Hematopoietic multipotent progenitor cell treated with erythropoietin and hydrocortisone succinate and interleukin-3 and kit ligand, for 6 days (in vitro differentiated cells): ENCODE data around the gene CBLL1.

Experiments used
- DNase-seq: peaks from one replicate; pipeline ENCODE4 v3.0.0-alpha.2; 2015

CBLL1 gene

GRCh38 chr7:107746006-107746405 is 2.1 kb downstream of the CBLL1 start:
- no peak for DNase-seq

- DNase-seq, result no peak
Measured at GRCh38 chr7:107751113-107751512, 7.2 kb downstream of the CBLL1 start.

DNA sequence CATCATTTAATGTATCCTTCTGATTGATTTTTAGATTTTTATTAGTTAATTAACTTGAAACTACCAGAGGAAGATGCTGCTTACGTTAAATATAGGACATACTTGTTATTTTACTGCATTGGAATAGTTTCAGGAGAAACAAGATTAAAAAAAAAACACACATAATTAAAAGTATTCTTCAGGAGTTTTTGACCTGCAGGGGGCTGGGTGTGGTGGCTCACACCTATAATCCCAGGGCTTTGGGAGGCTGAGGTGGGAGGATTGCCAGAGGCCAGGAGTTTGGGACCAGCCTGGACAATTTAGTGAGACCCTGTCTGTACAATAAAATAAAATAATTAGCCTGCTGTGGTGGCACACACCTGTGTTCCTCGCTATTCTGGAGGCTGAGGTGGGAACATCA is 10.7 kb downstream of the CBLL1 start:
- DNase-seq, result no peak

DNA sequence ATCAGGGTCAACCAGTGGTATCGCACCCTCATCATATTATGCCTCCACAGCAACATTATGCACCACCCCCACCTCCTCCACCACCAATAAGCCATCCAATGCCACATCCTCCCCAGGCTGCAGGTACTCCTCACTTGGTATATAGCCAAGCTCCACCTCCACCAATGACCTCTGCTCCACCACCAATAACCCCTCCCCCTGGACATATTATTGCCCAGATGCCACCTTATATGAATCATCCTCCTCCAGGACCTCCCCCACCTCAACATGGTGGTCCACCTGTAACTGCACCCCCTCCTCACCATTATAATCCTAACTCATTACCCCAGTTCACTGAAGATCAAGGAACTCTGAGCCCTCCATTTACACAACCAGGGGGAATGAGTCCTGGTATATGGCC is 14.7 kb downstream of the CBLL1 start:
- no peak for DNase-seq

GRCh38 chr7:107767391-107767790 is 23.4 kb downstream of the CBLL1 start:
- no peak for DNase-seq

- no peak for DNase-seq
Measured at GRCh38 chr7:107768263-107768662, 24.3 kb downstream of the CBLL1 start.

DNA sequence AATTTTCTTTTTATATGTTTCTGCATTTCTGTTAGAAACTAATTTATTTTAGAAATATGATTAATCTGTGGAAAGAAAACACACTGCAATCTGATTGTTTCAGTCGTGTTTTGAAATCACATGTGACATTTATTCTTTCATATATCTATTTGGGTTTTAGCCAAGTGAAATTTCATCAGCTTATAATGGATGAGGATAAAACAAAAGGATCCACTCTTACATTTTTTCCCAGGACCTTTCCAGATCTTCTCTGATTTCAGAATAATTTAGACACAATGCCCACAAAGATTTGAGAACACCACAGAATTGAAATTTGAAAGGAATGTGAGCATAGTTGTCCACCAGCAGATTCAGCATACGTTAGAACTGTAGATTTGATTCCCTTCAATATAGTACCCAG is 29.1 kb downstream of the CBLL1 start:
- DNase-seq, result no peak

GRCh38 chr7:107777702-107778101 is 33.8 kb downstream of the CBLL1 start:
- DNase-seq, result no peak

GRCh38 chr7:107778283-107778682 is 34.3 kb downstream of the CBLL1 start:
- no peak for DNase-seq

DNA sequence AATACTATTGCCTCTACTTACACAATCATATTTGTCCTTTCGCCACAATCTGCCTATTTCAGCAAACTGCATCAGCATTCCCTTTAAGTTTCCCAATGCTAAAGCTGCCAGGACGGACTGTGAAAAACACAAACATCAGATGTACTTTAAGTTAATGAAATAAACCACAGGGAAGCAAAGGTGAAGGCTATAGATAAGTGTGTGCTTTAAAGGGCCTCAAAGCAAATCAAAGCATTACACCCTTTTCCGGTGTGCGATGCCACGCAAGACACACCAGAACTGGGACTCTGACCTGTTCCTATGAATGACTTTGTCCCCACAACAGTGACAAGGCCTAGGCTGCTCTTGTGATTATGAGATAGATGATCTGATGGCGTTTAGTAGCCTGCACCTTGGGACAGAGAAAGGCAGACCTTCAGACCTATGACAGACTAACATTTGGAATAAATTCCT is 35.7 kb downstream of the CBLL1 start:
- DNase-seq, result peak; percentile 49

DNA sequence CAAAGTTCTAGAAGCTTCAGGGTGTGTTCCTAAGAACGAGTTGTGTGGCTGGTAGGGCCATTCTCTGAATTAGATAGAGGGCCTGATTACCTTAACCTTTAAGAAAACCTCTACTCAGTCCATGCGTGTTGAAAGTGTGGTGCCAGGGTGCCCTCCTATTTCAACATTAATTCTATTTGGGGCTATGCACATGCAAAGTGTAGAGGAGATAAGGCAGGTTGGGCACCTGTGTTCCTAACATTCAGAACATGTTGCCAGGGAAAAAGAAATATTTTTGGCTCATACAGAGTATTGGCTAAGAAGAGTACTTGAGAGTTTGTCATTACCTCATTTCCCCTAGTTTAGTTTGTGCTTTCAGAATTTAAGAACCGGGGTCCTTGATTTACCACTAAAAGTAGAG is 38.4 kb downstream of the CBLL1 start:
- no peak for DNase-seq

DNA sequence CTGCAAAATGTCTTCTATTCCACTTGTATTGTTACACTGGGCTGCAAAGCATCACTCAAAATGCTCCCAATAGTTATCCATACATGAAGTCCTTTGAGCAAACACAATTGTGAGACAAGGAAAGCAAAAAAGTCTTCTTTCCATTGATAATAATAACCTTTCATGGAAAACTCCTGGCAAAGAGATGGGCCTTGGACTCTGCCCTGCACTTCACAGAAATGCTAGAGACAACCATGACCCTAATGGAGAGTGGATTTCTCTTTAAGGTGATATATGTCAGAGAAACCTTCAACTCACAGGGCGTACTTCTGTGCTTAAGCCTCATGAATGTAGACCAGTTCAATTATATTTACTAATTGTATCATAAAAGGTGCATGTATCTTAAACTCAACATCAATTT is 39.7 kb downstream of the CBLL1 start:
- no peak for DNase-seq

DNA sequence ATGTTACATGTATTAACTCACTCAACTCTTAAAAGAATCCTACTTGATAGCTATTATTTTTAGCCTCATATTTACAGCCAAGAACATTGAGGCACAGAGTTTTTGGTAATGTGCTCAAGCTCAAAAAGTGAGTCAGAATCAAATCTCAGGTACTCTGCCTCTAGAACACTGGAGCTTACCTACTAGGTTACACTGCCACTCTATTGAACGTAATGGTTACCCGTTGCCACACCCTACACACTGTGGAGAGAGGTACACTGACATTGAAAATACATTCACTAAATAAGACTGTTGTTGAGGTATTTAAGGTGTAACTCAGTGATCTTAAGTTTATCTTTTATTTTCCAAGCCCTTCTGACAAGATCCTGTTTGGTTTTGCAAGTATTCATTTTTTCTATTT is 41.2 kb downstream of the CBLL1 start:
- DNase-seq, result no peak

GRCh38 chr7:107785926-107786325 is 42.0 kb downstream of the CBLL1 start:
- DNase-seq, result no peak

GRCh38 chr7:107788216-107788615 is 44.3 kb downstream of the CBLL1 start:
- DNase-seq, result no peak

- DNase-seq, result no peak
Measured at GRCh38 chr7:107788662-107789061, 44.7 kb downstream of the CBLL1 start.

DNA sequence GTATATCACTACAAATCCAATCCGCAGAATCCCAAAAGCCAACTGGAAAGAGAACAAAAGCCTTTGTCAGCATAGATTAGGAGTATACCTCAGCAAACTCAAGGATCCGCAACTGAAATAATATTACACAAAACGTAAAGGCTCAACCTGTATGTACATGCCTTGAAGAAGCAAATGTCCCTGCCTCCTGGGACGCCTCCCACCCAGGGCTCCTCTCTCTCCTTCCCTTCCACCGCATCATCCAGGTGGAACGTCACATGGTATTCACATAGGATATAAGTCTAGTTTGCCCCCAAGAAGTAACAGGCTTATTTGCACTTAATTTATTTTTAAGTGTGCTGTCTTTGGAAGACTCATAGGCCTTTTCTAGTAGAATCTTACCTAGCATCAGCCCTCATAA is 45.7 kb downstream of the CBLL1 start:
- DNase-seq, result no peak

DNA sequence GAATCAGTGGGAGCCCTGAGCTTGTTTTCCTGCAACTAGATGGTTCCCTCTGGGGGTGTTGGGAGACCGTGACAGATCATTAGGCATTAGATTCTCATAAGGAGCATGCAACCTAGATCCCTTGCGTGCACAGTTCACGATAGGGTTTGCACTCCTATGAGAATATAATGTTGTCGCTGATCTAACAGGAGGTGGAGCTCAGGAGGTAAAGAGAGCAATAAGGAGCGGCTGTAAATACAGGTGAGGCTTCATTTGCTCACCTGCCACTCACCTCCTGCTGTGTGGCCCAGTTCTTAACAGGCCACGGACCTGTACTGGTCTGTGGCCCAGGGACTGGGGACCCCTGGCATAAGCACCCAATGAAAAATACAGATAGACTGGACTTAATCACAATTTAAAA is 48.4 kb downstream of the CBLL1 start:
- DNase-seq, result no peak

DNA sequence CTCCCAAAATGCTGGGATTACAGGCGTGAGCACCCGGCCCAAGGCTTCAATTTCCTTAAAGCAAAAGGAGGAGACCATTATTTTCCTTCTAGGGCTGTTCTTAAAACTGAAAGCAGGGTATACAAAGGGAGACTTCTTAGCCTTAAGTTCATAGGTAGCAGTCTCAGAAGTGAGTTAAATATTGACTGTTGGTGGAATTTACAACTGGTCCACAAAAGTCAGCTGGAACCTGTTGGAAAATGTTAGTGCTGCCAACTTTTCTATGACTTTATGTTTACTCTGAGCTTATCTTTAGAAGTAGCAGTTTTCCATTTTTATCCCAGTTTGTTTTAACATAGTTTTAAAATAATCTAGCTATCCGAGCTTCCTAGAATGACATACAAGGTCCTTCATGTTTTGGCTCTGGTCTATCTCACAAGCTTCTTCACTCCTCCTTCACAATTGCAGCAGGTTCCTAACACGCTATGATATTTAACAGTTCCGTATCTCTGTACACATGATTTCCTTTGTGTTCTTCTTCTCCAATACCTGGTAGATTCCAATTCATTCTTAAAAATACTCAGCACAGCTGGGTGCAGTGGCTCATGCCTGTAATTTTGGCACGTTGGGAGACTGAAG is 55.8 kb downstream of the CBLL1 start:
- DNase-seq, result no peak

DNA sequence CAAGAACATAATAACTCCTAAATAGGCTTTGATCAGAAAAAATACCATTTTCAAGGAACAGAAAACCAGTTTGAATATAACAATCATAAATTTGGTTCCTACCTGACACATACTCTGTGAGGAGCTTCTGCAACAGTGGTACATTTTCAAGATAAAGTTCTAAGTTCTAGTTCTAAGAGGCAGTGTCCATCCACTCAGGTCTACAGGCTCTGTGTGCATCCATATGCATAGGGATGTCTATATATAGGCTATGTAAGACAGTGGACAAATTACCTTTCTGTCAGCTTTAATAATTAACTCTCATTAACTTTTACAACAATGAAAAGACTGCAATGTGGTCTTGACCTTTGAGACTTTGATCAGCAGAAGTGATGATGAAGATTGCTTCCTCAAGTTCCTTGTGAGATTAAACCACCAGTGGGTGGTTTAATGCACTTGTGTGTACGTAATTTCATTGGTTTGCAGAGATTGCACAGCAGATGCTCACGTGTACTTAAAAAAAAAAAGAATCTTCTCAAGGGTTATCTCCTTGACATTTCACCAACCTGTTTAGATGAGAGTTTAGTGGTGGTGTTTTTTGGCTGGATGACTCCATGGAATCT is 59.2 kb downstream of the CBLL1 start, which contains the start of gene SLC26A3:
SLC26A3 (minus strand) TSS at position 215 of the 602 bp plus-strand sequence. CDS start 8,714 bp downstream, outside the sequence.
- no peak for DNase-seq

DNA sequence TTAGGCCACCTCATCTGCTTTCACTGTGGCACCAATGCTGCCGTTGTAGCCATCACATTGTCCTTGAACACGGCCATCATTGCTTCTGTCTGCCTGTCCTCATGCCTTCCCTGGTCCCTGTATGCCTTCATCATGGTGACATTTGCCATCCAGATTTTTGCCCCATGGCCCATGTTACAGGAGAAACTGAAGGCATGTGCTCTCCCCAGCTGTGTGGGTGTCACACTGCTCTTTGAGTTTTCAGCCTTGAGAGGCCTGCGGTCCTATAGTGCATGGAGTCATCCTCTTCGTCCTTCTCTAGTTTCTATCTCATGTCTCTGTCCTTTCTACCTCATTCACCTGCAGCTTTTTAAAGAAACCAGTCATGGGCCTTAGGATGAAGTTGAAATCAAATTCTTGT is 65.2 kb downstream of the CBLL1 start:
- no peak for DNase-seq

DNA sequence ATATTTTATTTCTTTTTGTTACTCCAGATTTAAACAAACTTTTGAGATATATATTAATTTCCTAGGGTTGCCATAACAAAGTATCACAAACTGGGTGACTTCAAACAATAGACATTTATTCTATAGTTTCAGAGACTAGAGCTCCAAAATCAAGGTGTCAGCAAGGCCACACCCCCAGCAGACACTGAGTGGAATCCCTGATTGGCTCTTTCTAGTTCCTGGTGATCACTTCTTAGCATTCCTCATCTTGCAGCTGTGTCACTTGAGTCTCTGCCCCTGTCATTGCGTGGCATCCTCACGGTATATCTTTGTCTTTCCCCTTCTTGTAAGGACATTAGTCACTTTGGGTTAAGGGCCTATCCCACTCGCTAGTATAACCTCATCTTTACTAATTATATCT is 66.7 kb downstream of the CBLL1 start:
- no peak for DNase-seq
